ENCODE results near the gene AKT3. TPM values are rescaled to one million over a fixed set of nuclear protein-coding genes. Genes with fewer than 3 reads are reported as not detected.

The AKT3 gene
- total and polyA plus RNA-seq, 3 experiments from 2014 or later: 4.3 to 49.6 (median 47.3) TPM

DNA sequence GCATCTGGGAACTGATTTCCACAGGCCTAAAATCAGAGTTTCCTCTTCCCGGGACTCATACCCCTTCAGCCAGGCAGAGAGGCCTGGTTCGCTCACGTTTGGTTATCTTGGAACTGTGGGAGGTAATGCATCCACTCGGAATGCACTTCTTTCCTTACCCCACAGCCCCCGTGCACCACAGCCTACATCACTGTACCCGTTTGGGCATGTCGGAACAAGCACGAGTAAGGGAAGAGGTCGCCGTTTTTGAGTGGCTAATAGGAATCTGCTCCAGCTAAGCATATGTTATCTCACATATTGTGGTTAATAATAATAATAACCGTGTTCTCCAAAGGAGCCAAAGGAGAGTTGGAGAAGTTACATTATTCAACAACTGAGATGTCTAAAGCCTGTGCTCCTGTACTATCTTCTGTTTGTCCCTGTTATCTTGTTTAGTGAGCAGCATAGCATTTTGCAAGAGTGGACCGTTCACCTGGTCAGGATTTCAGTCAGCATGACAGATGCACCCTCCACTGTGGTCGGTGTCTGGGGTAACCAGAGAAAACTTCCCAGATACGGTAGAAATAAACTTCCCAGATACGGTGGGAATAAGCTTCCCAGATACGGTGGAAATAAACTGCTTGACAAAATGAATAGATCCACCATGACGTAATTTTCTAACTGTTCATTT, 395.6 kb downstream of the AKT3 start:
- H3K9me3 ChIP-seq (ENCODE audit: low read length): no peaks in the 10 kb centered on the region
- H3K4me1 ChIP-seq (ENCODE audit: insufficient read depth, low read length): no peaks in the 10 kb centered on the region
- ChIA-PET POLR2A (no interaction called here), CTCF (no interaction called here)
- no peaks in the 10 kb centered on the region for H3K9me3 Mint-ChIP-seq
- H3K4me1 Mint-ChIP-seq: no peaks in the 10 kb centered on the region
- H3K36me3 ChIP-seq (ENCODE audit: insufficient read depth, low read length): no peaks in the 10 kb centered on the region
- no peak overlapping the region for H3K27ac ChIP-seq (ENCODE audit: low read depth, low read length)
- DNase-seq: no peak
- no peaks in the 10 kb centered on the region for H3K27me3 Mint-ChIP-seq
- H3K4me3 Mint-ChIP-seq: no peak overlapping the region
- H3K36me3 Mint-ChIP-seq: peaks cover 0 to 24% (median 12%) of the 10 kb centered on the region in 3 donors
- H3K4me3 ChIP-seq (ENCODE audit: low read length): no peak overlapping the region
- H3K27ac Mint-ChIP-seq: no peak overlapping the region
- H3K27me3 ChIP-seq (ENCODE audit: insufficient read depth, low read length, poor library complexity, severe bottlenecking): no peaks in the 10 kb centered on the region

DNA sequence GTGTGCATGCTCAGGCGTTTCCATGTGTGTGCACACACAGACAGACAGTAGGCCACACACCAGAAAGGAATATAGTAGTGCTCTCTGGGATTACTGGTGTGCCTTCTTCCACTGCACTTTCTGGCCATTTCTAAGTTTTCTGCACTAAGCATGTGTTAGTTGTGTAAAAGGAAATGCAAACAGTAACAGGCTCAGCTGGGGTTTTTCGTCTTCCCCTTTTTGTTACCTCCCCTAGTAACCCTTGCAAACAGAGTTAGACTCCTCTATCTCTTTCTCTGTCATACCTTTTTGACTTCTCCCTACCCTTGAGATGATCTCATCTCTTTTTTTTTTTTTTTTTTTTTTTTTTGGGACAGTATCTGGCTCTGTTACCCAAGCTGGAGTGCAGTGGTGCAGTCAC, 398.0 kb downstream of the AKT3 start:
- ChIA-PET POLR2A (no interaction called here), CTCF (no interaction called here)
- Histone ChIP-seq H3K36me3 (ENCODE audit: insufficient read depth, low read length) (no peaks in the 10 kb centered on the region), H3K27me3 (ENCODE audit: insufficient read depth, low read length, poor library complexity, severe bottlenecking) (no peaks in the 10 kb centered on the region), H3K27ac (ENCODE audit: low read depth, low read length) (no peak overlapping the region), H3K4me3 (ENCODE audit: low read length) (no peak overlapping the region), H3K9me3 (ENCODE audit: low read length) (no peaks in the 10 kb centered on the region), H3K4me1 (ENCODE audit: insufficient read depth, low read length) (no peaks in the 10 kb centered on the region)
- Mint-ChIP-seq H3K27ac (no peak overlapping the region), H3K4me3 (no peak overlapping the region), H3K27me3 (no peaks in the 10 kb centered on the region), H3K4me1 (peaks cover 0 to 3% (median 0%) of the 10 kb centered on the region in 3 donors), H3K36me3 (peaks cover 0 to 29% (median 8%) of the 10 kb centered on the region in 3 donors), H3K9me3 (no peaks in the 10 kb centered on the region)
- no peak for DNase-seq

DNA sequence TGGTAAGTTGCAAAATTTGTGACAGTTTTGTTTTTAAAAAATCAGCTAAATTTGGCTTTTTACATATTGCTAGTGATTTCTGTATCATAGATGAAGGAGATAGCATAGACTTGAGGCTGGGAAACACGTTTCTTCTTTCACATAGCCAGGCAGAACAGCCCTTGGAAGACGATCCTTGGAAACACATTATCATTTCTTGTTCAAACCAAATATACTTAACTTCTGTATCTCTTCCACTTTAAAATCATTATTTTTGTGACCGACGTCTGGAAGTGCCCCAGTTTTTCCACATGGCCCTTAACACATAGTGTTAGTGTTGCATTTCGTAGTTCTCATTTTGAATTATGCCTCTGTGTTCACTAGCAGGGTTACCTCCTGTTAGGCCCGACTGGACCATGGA, 400.7 kb downstream of the AKT3 start:
- Histone ChIP-seq H3K27ac (ENCODE audit: low read depth, low read length) (no peak overlapping the region), H3K36me3 (ENCODE audit: insufficient read depth, low read length) (no peaks in the 10 kb centered on the region), H3K27me3 (ENCODE audit: insufficient read depth, low read length, poor library complexity, severe bottlenecking) (no peaks in the 10 kb centered on the region), H3K4me1 (ENCODE audit: insufficient read depth, low read length) (no peaks in the 10 kb centered on the region), H3K4me3 (ENCODE audit: low read length) (no peak overlapping the region), H3K9me3 (ENCODE audit: low read length) (no peaks in the 10 kb centered on the region)
- peaks cover 0 to 20% (median 10%) of the 10 kb centered on the region in 3 donors for H3K36me3 Mint-ChIP-seq
- peaks cover 0 to 3% (median 0%) of the 10 kb centered on the region in 3 donors for H3K4me1 Mint-ChIP-seq
- POLR2A ChIA-PET: no interaction called here
- H3K9me3 Mint-ChIP-seq: no peaks in the 10 kb centered on the region
- H3K27ac Mint-ChIP-seq: peak overlapping the region in 1 of 8 donors; percentile 35
- no peaks in the 10 kb centered on the region for H3K27me3 Mint-ChIP-seq
- no peak for DNase-seq
- CTCF ChIA-PET: interaction anchor here (2.0 kb wide), 1 partner anchor 9 kb away, joined by 4 read pairs; no protein-coding TSS in a partner anchor
- peak overlapping the region in 1 of 7 donors; percentile 45 for H3K4me3 Mint-ChIP-seq

DNA sequence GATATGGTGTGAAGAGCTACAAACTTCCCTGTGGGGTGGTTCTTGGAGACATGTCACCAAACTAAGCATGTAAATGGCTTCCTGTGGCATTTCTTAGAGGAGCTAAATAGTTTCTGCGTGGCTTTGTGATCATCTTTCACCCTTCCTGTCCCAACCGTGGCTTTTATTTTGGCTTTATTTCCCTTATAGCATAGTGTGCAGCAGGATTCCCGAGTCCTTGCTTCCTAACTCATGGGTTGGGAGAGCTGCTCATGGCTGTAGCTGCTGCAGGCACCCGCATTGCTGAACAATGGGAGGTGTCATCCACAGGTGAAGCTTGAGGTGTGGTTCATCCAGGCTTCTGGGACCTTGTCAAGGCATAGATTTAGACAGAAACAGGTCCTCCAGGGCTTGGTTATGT, 402.2 kb downstream of the AKT3 start:
- peaks cover 0 to 20% (median 9%) of the 10 kb centered on the region in 3 donors for H3K36me3 Mint-ChIP-seq
- Histone ChIP-seq H3K9me3 (ENCODE audit: low read length) (no peaks in the 10 kb centered on the region), H3K36me3 (ENCODE audit: insufficient read depth, low read length) (no peaks in the 10 kb centered on the region), H3K27ac (ENCODE audit: low read depth, low read length) (no peak overlapping the region), H3K27me3 (ENCODE audit: insufficient read depth, low read length, poor library complexity, severe bottlenecking) (no peaks in the 10 kb centered on the region), H3K4me1 (ENCODE audit: insufficient read depth, low read length) (no peaks in the 10 kb centered on the region), H3K4me3 (ENCODE audit: low read length) (no peak overlapping the region)
- peak in 1 of 5 donors; percentile 43 for DNase-seq
- H3K27ac Mint-ChIP-seq: peak overlapping the region in 1 of 8 donors; percentile 39
- H3K9me3 Mint-ChIP-seq: no peaks in the 10 kb centered on the region
- ChIA-PET CTCF (no interaction called here), POLR2A (no interaction called here)
- no peaks in the 10 kb centered on the region for H3K27me3 Mint-ChIP-seq
- no peak overlapping the region for H3K4me3 Mint-ChIP-seq
- peaks cover 0 to 3% (median 0%) of the 10 kb centered on the region in 3 donors for H3K4me1 Mint-ChIP-seq

DNA sequence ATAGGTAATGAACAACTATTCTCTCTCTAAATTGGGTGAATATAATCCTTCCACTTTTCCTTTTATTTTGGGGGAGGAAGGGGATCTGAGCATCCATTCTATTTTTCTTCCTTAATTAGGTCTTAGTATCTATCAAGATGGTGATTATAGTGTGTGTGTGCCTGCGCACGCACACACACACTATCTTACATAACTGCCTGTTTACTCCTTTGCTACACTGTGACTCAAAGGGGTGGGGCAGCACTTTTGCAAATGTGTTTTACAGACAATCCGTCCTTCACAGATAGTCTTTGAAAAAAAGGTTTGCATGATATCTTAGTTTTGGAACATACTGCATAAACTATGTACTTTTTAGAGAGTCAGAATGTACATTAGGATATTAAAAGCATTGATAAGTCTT, 402.7 kb downstream of the AKT3 start:
- Histone ChIP-seq H3K4me3 (ENCODE audit: low read length) (no peak overlapping the region), H3K36me3 (ENCODE audit: insufficient read depth, low read length) (no peaks in the 10 kb centered on the region), H3K9me3 (ENCODE audit: low read length) (no peaks in the 10 kb centered on the region), H3K4me1 (ENCODE audit: insufficient read depth, low read length) (no peaks in the 10 kb centered on the region), H3K27me3 (ENCODE audit: insufficient read depth, low read length, poor library complexity, severe bottlenecking) (no peaks in the 10 kb centered on the region), H3K27ac (ENCODE audit: low read depth, low read length) (no peak overlapping the region)
- Mint-ChIP-seq H3K4me3 (no peak overlapping the region), H3K27me3 (no peaks in the 10 kb centered on the region), H3K27ac (no peak overlapping the region), H3K36me3 (peaks cover 0 to 20% (median 9%) of the 10 kb centered on the region in 3 donors), H3K9me3 (no peaks in the 10 kb centered on the region), H3K4me1 (peaks cover 0 to 3% (median 0%) of the 10 kb centered on the region in 3 donors)
- CTCF ChIA-PET: no interaction called here
- no peak for DNase-seq
- POLR2A ChIA-PET: no interaction called here

DNA sequence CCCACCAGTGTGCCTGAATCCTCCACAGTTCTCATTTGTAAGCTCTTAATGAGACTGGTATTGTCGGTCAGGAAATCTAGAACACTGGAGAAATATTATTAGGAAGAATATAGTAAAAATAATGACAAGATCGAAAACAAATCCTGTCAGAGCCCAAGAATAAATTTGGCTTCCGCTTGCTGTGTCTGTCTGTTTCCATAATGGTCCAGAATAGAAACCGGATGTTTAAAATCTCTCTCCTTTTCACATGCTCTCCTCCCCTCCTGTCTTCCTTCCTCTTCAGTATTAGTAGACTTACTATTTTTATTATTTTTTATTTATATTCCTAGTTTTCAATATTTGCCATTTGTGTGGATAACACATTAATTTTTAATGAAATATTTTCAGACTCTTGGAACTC, 406.5 kb downstream of the AKT3 start:
- no peaks in the 10 kb centered on the region for H3K27me3 Mint-ChIP-seq
- ChIA-PET POLR2A (no interaction called here), CTCF (no interaction called here)
- Histone ChIP-seq H3K9me3 (ENCODE audit: low read length) (no peaks in the 10 kb centered on the region), H3K4me3 (ENCODE audit: low read length) (no peak overlapping the region), H3K36me3 (ENCODE audit: insufficient read depth, low read length) (no peaks in the 10 kb centered on the region), H3K27me3 (ENCODE audit: insufficient read depth, low read length, poor library complexity, severe bottlenecking) (no peaks in the 10 kb centered on the region), H3K4me1 (ENCODE audit: insufficient read depth, low read length) (no peaks in the 10 kb centered on the region), H3K27ac (ENCODE audit: low read depth, low read length) (no peak overlapping the region)
- no peaks in the 10 kb centered on the region for H3K9me3 Mint-ChIP-seq
- H3K36me3 Mint-ChIP-seq: peaks cover 0 to 6% (median 4%) of the 10 kb centered on the region in 3 donors
- DNase-seq: no peak
- H3K27ac Mint-ChIP-seq: no peak overlapping the region
- peaks cover 0 to 3% (median 0%) of the 10 kb centered on the region in 3 donors for H3K4me1 Mint-ChIP-seq
- no peak overlapping the region for H3K4me3 Mint-ChIP-seq

DNA sequence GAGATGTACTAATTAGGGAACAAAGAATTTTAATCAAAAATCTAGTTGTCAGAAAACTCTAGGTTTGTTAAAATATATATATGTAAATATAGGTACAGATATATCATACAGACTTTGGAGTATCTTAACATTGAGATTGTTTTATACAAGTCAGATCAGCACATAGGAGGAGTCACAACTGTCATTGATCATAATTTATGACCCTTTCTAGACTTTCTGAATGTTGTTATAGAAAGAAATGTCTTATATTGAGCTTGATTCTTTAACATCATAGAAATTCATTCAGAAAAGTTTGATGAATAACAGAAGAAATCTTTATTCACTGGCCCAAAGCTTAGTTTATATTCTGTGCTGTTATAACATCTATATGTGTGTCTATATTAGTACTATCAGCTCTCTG, 408.4 kb downstream of the AKT3 start:
- Mint-ChIP-seq H3K4me1 (no peaks in the 10 kb centered on the region), H3K27me3 (no peaks in the 10 kb centered on the region), H3K36me3 (peaks cover 0 to 11% (median 4%) of the 10 kb centered on the region in 3 donors), H3K4me3 (no peak overlapping the region), H3K27ac (no peak overlapping the region), H3K9me3 (no peaks in the 10 kb centered on the region)
- DNase-seq: no peak
- Histone ChIP-seq H3K4me3 (ENCODE audit: low read length) (no peak overlapping the region), H3K27ac (ENCODE audit: low read depth, low read length) (no peak overlapping the region), H3K9me3 (ENCODE audit: low read length) (no peaks in the 10 kb centered on the region), H3K4me1 (ENCODE audit: insufficient read depth, low read length) (no peaks in the 10 kb centered on the region), H3K36me3 (ENCODE audit: insufficient read depth, low read length) (no peaks in the 10 kb centered on the region), H3K27me3 (ENCODE audit: insufficient read depth, low read length, poor library complexity, severe bottlenecking) (no peaks in the 10 kb centered on the region)
- ChIA-PET POLR2A (no interaction called here), CTCF (no interaction called here)

DNA sequence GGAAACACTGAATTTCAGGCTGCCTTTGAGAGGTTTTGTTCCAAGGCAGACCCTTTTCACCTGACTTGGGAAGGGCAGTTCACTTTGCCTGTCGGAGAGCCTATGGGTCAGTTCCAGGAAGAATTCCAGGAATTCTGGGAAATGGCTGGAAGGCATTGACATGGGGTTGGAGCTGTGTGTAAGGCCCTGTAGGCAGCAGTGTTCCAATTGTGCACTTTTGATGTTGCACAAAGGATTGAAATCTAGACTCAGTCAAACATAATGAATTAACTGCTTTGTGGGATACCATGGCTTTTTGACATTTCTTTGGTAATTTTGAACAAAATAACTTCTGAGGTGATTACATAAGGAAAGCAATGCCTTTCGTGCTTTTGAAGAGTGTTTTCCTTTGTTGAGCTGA, 409.6 kb downstream of the AKT3 start:
- H3K9me3 Mint-ChIP-seq: no peaks in the 10 kb centered on the region
- CTCF ChIA-PET: no interaction called here
- no peak for DNase-seq
- POLR2A ChIA-PET: no interaction called here
- Histone ChIP-seq H3K9me3 (ENCODE audit: low read length) (no peaks in the 10 kb centered on the region), H3K27me3 (ENCODE audit: insufficient read depth, low read length, poor library complexity, severe bottlenecking) (no peaks in the 10 kb centered on the region), H3K4me3 (ENCODE audit: low read length) (no peak overlapping the region), H3K27ac (ENCODE audit: low read depth, low read length) (no peak overlapping the region), H3K36me3 (ENCODE audit: insufficient read depth, low read length) (no peaks in the 10 kb centered on the region), H3K4me1 (ENCODE audit: insufficient read depth, low read length) (no peaks in the 10 kb centered on the region)
- H3K27me3 Mint-ChIP-seq: no peaks in the 10 kb centered on the region
- no peak overlapping the region for H3K27ac Mint-ChIP-seq
- no peaks in the 10 kb centered on the region for H3K4me1 Mint-ChIP-seq
- H3K36me3 Mint-ChIP-seq: peaks cover 4 to 8% (median 4%) of the 10 kb centered on the region in 3 donors
- H3K4me3 Mint-ChIP-seq: no peak overlapping the region

Data from CD8-positive, alpha-beta memory T cell (primary cell).